ENCODE results near the gene SURF4.
"Not testable (repeated sequence)": the region's sequence is repeated elsewhere in the genome, so short reads cannot be mapped to it uniquely, and the experiment has no call there.

The SURF4 gene

GRCh38 chr9:133334161-133334560, 41.7 kb downstream of the SURF4 start:
- no peak for DNase-seq (ENCODE audit: low read depth)

GRCh38 chr9:133333566-133333965, 42.3 kb downstream of the SURF4 start:
- no peak for DNase-seq (ENCODE audit: low read depth)

- DNase-seq (ENCODE audit: low read depth) = no peak
These were observed 42.8 kb downstream of the SURF4 start for GRCh38 chr9:133333011-133333410.

DNA sequence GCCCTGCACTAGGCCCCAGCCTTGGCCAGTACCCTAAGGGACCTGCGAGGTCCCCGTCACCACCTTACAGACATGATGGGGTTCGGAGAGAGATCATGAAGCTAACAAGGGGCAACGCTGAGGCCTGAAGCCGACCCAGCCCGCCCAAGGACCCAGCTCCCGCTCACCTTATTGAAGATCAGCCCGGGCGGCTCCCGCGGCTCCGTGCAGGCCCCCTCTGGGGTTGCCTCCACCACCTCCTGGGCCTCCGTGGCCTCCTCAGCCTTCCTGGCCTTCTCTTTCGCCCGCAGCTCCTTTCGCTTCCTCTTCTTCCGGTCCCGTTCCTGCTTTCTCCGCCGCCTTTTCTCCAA, 43.5 kb downstream of the SURF4 start:
- no peak for DNase-seq (ENCODE audit: low read depth)

DNA sequence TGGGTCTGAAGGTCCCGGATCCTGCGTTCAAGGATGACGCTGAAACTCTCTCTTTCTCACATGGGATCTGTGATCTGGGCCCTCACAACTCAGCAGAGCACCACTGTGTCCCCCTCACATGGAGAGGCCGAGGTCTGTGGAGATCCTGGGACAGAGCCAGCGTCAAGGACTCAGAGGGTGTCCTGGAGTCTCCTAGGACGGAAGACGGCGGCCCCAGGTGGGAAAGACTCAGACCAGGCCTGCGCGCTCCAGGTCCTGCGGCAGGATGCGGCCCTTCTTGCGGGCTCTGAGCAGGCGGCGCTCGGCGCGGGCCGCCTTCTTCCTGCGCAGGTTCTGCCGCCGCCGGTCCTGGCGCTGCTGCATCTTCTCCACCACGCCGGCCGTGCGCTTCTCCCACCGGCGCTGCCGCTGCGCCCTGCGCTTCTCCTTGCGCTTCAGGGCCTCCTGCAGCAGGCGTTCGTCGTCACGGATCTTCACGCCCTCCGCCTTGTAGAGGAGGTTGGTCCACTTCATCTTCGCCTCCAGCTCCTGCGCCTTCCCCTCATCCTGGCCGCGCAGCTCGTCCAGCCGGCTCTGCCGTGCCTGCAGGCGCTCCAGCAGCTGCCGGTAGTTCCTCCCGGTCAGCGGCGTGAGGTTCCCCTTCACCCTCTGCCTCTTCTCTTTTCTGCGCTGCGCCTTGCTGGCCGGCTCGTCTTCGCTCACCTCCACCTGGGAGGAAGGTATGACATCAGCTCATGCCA, 44.0 kb downstream of the SURF4 start:
- DNase-seq (ENCODE audit: low read depth) = no peak

GRCh38 chr9:133331221-133331620, 44.6 kb downstream of the SURF4 start:
- DNase-seq (ENCODE audit: low read depth) = no peak

DNA sequence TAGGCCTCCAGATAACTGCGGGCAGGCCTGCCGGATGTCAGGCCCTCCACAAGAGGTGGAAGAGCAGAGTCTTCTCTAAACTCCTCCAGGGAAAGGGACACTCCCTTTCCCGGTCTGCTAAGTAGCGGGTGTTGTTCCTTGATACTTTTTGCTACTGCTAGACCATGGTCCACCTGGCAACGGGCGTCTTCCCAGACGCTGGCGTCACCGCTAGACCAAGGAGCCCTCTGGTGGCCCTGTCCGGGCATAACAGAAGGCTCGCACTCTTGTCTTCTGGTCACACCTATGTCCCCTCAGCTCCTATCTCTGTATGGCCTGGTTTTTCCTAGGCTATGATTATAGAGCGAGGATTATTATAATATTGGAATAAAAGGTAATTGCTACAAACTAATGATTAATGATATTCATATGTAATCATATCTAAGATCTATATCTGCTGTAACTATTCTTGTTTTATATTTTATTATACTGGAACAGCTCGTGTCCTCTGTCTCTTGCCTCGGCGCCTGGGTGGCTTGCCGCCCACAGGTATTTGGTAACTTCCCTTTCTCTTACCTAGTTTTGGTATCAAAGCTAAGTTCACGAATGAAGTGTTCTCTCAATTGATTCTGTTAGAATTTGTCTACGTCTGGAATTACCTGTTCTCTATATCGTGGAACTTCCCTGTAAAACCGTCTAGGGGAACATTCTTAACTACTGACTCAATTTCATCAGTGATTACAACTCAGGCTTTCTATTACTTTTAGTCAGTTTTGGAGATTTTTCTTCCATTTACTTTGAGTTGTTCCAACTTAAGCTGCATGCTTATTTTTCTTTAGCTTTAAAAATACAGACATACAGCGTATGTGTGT, 46.3 kb downstream of the SURF4 start:
- DNase-seq (ENCODE audit: low read depth) = peak; percentile 28

DNA sequence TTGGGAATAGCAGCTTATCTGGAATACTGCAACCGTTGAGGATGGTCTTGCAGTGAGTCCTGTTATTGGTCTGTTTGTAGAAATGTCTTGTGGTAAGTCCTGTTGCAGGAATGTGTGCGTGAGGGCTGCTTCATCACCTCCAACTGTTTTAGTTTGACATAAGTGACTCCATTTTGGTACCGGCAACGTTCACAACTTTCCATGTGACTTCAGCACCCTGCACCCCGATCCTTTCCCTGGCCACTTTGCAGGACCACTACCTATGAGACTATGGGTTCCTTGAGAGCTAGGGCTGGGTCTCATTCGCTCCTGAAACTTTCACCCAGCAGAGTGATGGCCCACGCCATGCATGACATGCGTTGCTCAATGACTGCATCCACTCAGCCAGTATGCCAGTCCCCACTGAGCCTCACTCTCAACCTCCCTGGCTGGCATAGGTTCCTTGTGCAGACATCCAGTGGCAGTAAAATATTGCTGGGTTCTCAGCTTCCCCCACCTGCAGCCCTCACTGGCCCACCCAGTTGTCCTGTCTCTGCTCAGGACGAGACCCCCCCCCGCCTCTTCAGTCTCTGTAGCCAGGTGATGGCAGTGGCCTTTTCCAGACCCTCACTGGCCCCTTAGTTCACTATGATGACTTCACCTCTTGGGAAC, 47.9 kb downstream of the SURF4 start:
- DNase-seq (ENCODE audit: low read depth) = no peak

- DNase-seq (ENCODE audit: low read depth) = not testable (repeated sequence)
These were observed 48.8 kb downstream of the SURF4 start for GRCh38 chr9:133327021-133327420.

DNA sequence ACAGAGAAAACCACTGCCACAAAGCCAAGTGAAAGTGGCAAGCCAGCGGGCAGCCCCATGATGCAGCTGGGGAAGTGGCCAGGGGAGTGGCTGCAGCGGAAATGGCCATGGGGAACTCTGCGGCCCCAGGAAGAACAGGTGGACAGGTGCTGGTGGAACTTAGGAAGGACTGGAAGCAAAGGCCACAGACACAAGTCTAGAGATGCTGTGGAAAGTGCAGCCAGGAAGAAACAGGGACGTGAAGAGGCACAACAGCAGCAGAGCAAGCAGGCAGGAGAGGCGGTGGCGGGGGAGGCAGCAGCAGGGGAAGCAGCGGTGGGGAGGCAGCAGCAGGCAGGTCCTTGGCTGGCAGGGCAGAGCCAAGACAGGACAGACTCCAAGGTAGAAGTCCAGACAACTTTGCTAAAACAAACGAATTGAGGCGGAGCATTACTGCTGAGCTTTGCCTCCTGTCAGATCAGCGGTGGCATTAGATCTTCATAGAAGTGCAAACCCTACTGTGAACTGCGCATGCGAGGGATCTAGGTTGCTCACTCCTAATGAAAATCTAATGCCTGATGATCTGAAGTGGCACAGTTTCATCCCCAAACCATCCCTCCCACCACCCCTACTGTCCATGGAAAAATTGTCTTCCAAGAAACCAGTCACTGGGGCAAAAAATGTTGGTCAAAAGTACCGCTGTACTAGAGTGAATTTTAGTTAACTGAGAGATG, 51.7 kb downstream of the SURF4 start:
- DNase-seq (ENCODE audit: low read depth) = no peak

DNA sequence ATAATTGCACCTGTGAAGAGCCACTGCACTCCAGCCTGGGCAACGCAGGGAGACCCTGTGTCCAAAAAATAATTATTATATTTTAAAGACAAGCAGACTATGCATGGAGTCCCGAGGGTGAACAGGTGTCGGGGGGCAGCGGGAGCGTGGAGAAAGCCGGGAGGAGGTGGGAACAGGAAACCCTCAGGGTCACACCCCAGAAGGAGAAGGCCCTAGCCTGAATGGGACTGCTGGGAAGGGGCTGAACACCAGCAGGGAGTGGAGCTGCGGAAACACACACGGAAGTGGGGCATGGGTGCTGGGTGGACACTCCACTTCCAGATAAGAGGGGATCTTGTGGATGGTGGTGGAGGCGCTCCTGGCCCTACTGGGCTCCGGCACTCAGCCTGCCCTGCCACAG, 52.6 kb downstream of the SURF4 start:
- no peak for DNase-seq (ENCODE audit: low read depth)

- no peak for DNase-seq (ENCODE audit: low read depth)
These were observed 53.2 kb downstream of the SURF4 start for GRCh38 chr9:133322701-133323100.

DNA sequence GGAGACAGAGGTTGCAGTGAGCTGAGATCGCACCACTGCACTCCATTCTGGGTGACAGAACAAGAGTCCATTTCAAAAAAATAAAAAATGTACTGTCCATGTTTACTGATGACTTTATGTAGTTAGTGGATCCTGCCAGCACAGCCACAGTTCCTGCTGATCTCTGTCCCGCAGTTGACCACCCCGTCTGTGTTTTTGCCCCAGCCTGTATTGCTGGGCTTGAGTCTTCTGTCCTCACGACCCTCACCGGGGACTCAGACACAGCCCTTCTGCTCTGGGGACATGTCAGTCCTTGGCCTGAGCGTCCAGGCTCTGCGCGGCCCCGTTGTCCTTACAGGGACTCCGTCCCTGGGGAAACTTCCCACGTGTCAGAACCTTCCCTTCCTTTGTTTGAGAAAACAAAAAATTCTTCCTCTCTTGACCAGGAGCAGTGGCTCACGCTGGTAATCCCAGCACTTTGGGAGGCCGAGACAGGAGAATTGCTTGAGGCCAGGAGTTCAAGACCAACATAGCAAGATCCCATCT, 54.4 kb downstream of the SURF4 start:
- DNase-seq (ENCODE audit: low read depth) = no peak

GRCh38 chr9:133320421-133320881, 55.4 kb downstream of the SURF4 start:
- DNase-seq (ENCODE audit: low read depth) = no peak

DNA sequence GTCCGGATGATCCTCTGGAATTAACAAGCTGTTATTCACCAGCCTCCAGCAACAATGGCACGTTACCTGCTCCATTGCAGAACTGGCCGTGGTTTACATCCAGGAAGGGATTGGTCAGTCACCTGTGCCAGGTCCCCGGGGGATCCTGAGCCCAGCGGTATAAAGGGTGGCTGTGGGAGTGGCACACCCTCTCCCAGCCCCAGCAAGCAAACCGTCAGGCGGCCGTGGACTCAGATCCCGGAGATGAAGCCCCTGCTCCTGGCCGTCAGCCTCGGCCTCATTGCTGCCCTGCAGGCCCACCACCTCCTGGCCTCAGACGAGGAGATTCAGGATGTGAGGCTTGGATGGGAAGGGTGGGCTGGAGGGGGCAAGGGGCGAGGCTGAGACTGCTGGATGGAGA, 58.3 kb downstream of the SURF4 start:
- not testable (repeated sequence) for DNase-seq (ENCODE audit: low read depth)

DNA sequence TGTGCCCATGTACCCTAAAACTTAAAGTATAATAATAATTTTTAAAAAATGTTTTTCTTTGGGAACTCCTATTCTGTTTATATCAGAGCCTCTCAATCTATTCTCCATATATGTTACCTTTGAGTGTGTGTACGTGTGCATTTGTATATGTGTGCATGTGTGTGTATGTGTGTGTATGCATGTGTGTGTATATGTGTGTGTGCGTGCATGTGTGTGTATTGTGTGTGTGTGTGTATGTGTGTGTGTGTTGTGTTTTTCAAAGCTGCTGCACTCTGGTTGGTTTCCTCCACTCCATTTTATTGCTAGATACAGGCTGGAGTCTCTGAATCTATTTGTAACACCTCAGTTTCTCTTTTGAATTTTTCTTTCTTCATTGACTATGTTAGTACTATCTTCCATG, 59.9 kb downstream of the SURF4 start:
- no peak for DNase-seq (ENCODE audit: low read depth)
